ENCODE measurements around the gene ATXN1.
A peak's percentile ranks its signal among the peaks of the same experiment; 100 is the strongest.
"Not testable (repeated sequence)": the region's sequence is repeated elsewhere in the genome, so short reads cannot be mapped to it uniquely, and the experiment has no call there.

Gene ATXN1

GRCh38 chr6:16760516-16761470 lies at the start of gene ATXN1:
TSS of gene ATXN1 (minus strand) at chr6:16761460.
- peak; percentile 37 to 57 for DNase-seq

- DNase-seq, result no peak
Measured at GRCh38 chr6:16810411-16810810, 49.2 kb upstream of the ATXN1 start.

DNA sequence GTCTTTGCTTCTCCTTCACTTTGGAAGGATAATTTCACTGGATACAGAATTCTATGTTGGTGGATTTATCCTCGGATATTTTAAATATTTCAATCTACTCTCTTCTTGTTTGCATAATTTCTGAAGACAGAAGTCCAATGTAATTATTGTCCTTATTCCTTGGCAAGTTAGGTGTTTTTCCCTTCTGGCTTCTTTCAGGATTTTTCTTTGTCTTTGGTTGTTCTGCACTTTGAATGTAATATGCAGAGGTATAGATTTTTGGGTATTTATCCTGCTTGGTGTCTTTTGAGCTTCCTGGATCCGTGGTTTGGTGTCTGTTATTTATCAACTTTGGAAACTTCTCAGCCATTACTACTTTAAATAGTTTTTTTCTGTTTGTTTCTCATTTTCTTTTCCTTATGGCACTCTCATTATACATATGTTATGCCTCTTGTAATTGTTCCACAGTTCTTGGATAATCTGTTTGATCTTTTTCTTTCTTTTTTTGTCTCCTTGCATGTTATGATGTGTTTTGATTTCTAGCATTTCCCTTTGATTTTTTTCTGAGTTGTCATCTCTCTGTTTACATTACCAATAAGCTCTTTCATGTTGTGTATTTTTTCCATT lies 48.6 kb upstream of the ATXN1 start:
- DNase-seq, result no peak

DNA sequence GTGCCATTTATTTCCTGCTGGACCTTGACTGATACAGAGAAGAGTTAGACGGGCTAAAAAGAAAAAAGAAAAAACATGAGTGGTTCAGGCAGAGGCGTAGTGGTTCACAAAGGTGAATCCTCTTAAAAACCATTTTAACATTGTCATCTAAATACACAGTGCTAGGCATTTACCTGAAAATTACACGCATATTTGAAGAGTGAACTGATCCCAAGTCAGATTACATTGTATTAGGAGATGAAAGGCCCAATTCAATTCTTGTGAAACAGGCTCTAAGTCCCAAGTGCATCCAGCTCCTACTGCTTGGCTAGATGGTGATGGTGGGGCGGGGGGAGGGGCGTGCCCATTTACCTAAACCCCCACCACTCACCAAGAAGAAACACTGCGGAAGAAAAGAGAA lies 46.7 kb upstream of the ATXN1 start:
- no peak for DNase-seq

GRCh38 chr6:16806363-16806762 lies 45.1 kb upstream of the ATXN1 start:
- no peak for DNase-seq

GRCh38 chr6:16805243-16805950 lies 44.1 kb upstream of the ATXN1 start:
- DNase-seq, result no peak

DNA sequence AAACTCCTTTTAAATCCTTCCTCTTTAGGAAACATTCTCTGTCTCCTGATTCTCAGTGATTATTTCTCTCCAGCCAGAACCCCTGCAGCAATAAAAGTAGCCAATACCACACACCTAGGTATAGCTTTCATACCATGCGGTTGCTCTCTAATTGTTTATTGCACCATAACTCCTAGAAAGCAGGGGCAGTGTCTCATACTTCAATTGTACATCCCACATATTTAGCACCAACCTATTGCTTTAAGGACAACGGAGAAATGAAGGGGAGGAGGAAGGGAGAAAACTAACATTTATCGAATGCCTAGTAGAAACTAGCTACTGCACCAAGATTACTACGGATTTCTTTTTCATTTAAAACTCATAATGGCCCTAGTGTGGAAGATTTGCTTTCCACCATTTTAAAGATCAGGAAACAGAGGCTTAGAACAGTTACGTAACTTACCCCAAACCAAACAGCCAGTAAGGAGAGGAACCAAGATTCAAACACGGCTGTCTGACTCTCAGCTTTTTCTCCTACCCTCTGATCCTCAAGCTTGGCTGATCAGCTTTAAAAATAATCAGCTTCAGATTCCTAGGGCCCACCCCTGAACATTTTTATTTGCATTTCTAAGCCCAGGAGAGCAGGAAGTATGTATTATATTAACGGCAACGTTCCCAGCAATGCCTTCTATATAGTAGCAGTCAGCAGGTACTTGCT lies 43.4 kb upstream of the ATXN1 start:
- no peak for DNase-seq

GRCh38 chr6:16803294-16804200 lies 42.3 kb upstream of the ATXN1 start:
- no peak for DNase-seq

GRCh38 chr6:16802071-16802470 lies 40.8 kb upstream of the ATXN1 start:
- no peak for DNase-seq

GRCh38 chr6:16800942-16801341 lies 39.7 kb upstream of the ATXN1 start:
- peak in 1 of 2 donors; percentile 14 for DNase-seq

DNA sequence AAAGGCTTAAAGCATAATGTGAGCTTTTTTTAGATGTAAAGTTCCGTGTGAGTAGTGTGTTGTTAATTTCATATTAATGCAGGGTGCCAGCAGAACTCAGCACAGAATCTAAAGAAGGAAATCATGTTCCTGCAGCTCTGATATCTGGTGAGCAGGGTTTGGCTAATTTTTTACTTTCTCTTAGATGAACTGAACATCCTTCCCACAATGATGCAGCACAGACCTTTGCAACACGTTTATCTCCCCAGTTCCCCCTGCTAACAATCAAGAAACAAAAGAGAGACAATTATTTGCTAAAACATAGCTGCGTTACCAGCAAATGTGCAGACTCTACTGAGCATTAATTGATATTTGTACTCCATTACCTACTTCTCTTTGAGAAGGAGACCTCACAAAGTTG lies 39.1 kb upstream of the ATXN1 start:
- no peak for DNase-seq

- no peak for DNase-seq
Measured at GRCh38 chr6:16799279-16800193, 38.3 kb upstream of the ATXN1 start.

GRCh38 chr6:16793828-16794412 lies 32.7 kb upstream of the ATXN1 start:
- DNase-seq, result no peak

GRCh38 chr6:16789329-16790038 lies 28.2 kb upstream of the ATXN1 start:
- DNase-seq, result no peak

- no peak for DNase-seq
Measured at GRCh38 chr6:16787128-16787682, 25.9 kb upstream of the ATXN1 start.

GRCh38 chr6:16785496-16785895 lies 24.2 kb upstream of the ATXN1 start:
- DNase-seq, result no peak

GRCh38 chr6:16784957-16785356 lies 23.7 kb upstream of the ATXN1 start:
- DNase-seq, result not testable (repeated sequence)

GRCh38 chr6:16783952-16784565 lies 22.8 kb upstream of the ATXN1 start:
- no peak for DNase-seq

- no peak for DNase-seq
Measured at GRCh38 chr6:16783509-16783908, 22.2 kb upstream of the ATXN1 start.
